Stimulated activated CD4-positive, alpha-beta T cell treated with anti-CD3 and anti-CD28 coated beads, TNF-alpha, amount 100 ng/mL, for 1 hour (primary cell): ENCODE data around the gene STAP2.

Experiments
- DNase-seq, 3 donors: peaks; one replicate each; pipeline ENCODE4 v3.0.0-alpha.2; 2020; ENCODE audit warnings: low read depth in 3 of 3, low spot score in 1 of 3

The STAP2 gene

GRCh38 chr19:4370418-4371041 is 31.9 kb upstream of the STAP2 start:
- DNase-seq, result no peak

DNA sequence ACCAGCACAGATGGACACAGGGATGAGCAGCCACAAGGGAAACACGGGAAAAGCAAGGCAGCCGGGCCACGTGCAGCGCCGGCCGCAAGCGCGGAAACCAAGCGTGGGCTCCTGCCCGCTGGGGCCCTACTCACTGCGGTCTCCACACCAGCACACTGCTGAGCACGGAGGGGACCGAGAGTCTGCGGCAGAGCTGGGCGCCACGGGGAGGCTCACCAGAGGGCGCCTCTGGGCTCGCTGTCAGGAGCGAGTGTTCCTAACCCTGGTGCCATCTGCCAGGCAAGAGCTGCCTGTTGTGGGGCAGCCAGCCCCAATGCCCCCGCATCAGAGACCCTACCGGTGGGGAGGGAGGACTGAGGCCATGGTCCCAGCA is 31.2 kb upstream of the STAP2 start:
- DNase-seq, result peak; percentile 49 to 63 (median 57)

DNA sequence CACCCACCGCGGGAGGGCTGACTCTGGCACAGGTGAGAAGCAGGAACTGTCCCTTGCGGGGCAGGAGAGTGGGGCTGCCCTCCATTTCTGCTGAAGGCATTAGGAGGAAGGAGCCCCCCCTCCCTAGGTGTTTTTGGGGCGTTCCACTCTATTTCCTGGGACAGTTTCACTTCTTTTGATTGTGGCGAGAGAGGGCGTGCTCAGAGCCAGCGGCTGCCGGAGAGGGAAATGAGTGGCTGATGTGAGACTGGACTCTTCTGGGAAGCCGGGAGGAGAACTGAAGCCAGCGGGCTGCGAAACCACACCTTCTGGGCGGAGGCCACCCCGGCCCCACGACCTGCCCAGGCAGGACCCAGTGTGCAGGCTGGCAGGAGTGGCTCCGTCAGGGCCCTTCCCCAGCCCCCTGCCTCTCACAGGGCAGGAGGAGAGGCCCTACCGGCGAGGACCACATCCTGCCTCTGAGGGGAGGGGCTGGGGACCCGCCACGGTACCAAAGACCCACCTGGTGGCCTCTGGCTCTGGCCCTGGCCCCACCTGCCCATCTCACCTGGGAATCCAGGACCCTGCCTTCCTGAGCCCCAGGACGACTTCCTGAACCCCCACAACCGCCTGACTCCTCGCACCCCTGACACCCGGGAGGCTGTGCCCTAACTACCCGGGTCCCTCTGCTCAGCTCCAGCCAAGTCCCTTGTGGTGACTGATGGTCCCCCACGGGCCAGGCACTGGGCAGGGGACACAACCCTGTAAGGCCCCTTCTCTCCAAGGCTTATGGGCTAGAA is 30.7 kb upstream of the STAP2 start:
- DNase-seq, result peak; percentile 26 to 31 (median 26)

GRCh38 chr19:4368128-4368820 is 29.6 kb upstream of the STAP2 start:
- no peak for DNase-seq

- no peak for DNase-seq
Observed at GRCh38 chr19:4367781-4368127, 29.1 kb upstream of the STAP2 start.

DNA sequence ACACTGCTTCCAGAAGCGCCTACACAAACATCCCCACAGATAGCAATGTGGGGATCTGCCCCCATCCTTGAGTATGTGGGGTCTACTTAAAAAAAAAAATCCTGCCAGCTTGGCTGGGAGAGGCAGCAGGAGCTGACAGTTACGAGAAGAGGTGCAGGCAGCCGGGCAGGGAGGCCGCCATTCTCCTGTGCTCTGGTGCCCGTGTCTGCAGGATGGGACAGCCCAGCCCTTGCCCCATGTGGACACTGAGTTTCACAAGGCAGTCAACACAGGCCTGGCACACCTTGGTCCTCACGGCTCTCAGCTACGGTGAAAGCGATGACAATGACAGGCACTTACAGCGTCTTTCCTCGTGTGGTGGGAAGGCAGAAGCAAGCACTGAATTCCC is 28.7 kb upstream of the STAP2 start:
- no peak for DNase-seq

GRCh38 chr19:4366666-4367335 is 28.2 kb upstream of the STAP2 start:
- DNase-seq, result no peak

GRCh38 chr19:4365791-4366665 is 27.4 kb upstream of the STAP2 start:
- DNase-seq, result no peak

DNA sequence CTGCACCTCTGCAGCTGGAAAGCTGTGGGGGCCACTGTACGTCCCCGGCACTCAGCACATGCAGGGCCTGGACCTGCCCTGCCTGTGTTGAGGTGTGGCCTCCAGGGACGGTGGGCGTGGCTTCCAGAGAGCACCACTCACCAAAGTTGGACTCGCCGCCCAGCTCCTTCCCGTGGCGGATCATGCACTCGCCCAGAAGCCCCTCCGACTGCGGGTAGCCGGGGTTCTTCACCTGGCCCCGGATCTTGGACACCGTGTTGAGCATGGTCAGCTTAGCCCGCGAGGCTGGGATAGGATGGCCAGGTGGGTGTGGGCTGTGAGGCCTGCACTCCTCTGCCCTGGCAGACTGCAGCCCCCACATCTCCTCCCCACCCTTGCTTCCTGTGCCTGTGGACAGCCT is 26.7 kb upstream of the STAP2 start:
- no peak for DNase-seq

DNA sequence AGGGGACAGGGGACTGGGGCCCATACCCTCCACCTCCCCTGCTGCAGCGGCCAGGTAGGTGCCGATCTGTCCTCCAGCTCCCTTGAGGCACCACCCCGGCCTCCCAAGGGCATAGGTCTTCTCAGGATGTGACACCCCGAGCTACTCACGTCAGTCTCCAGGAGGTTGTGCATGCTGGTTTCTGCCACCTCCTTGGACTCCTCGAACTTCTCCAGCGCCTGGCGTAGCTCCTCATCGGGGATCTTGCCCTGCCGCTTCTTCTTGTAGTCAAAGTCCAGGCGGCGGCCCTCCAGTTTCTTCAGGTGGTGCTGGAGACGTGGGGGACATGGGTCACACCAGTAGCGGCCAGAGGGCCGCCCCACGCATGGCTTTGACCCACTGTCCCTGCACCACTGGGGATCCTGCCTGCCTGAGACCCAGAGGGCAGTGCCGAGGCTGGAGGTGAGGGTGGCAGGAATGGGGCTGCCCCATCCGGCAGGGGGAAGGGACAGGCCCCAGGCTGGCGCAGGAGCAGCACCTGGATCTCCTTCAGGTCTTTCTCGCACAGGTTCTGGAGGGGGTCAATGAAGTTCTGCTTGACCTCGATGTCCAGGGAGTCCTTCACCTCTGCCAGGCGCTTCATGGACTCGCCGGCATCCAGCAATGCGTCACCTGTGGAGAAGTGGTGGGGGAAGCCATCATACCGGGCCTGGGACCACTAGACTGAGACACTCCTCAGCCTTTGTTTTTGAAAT is 25.1 kb upstream of the STAP2 start:
- no peak for DNase-seq

DNA sequence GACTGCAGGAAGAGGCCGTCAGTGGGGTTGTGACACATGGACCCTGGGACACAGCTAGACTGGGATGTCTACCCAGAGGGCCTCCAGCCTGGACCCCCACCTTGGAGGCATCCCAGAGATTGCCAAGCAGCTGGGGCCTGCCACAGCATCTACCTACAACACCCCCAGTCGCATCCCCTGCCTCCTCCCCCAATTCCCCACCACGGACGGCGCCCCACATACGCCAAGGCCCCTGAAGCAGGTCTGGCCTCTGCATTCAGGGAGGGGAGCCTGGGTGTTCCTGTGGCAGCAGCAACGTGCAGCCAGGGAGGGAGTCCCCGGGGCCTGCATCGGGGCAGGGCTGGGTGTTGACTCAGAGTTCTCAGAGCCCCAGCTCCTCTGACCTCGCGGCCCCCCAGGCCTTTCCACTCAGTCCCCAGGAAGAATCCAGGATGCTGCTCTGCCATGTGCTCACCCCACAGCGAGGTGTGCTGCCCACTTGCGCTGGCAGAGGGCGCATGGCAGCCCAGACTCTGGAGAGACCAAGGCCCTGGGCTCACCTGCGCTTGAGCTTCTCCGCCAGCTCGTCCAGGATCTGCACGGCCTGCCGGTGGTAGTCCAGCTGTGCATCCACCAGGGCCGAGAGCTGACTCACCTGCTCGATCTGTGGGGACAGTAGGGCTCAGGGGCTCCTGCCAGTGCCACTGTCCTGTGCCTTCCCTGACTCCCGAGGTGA is 24.4 kb upstream of the STAP2 start:
- no peak for DNase-seq

- DNase-seq, result no peak
Observed at GRCh38 chr19:4362101-4362828, 23.6 kb upstream of the STAP2 start.

DNA sequence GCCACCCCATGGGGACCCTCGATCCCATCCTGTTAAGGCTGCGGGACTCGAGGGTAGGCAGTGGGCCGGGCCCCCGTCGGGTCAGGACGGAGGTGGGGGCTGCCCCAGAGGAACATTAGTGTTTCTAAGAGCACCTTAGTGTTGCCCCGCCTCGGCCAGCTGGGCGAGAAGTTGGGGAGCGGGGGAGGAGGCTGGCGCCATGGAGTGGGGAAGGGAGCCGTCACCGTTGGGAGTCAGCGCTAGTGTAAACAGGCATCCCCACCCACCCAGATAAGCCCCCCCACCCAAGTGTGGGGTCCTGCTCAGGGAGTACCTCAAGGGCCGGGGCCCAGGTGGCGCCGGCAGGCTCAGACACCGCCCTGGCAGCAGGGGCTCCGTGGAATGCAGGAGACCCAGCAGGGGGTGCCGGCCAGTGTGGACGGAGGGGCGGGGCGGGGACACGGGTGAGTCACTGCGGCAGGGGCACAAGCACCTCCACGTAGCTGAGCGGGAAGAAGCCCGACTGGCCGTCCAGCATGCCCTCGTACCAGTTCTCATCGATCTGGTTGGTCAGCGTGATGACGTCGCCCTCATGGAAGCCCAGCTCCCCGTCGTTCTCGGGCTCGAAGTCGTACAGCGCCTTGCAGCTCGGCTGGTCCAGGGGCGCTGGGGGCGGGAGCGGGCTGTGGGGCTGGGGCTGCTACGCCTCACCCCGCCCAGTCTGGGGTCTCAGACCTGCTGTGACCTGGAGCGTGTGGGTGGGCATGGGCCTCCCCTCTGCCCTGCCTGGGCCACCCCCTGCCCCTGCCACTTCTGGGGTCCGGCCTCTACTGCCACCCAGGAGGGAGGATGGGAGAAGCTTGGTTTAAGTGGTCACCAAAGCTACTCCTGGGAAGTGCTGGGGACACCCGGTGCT is 22.8 kb upstream of the STAP2 start:
- no peak for DNase-seq

DNA sequence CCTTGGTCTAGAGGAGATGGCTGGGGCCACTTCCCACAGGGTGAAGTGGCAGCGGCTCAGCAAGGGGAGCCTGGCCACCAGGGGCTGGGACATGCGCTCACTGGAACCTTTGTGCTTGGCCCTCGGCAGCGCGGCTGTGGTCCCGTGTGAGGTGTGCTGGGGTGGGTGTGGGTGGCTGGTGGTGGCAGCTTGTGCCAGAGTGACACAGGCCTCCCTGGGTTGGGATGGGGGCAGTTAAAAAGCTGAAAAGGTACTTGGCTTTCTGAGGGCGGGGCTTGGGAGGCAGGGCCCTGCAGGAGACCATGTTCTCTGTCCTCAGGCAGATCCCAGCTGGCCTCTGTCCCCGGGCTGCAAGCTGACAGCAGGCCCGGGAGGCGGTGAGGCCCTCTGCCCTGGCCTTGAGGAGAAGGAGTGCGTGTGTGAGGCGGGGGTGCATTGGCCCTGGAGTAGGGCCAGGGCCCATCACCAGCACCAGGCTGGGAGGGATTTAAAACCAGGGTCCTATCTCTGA is 22.1 kb upstream of the STAP2 start:
- DNase-seq, result no peak

- no peak for DNase-seq
Observed at GRCh38 chr19:4360081-4360569, 21.5 kb upstream of the STAP2 start.

- no peak for DNase-seq
Observed at GRCh38 chr19:4359627-4360000, 21.0 kb upstream of the STAP2 start.
